Body of pancreas (tissue), 4 donors: ENCODE measurements around the gene MAX. TPM values are rescaled to one million over a fixed set of nuclear protein-coding genes. Genes with fewer than 3 reads are reported as not detected.

Source experiments
- ATAC-seq: fragments of 150-250 bp; one replicate; pipeline ENCODE4 v1.9.1; 2016
- DNase-seq, 4 donors: peaks; one replicate each; pipeline ENCODE4 v3.0.0-alpha.2; 2019
- H3K27ac ChIP-seq, 4 donors: fragments of 200-600 bp; sonication (generic); 1 replicate in 3 of 4; 2 replicates in 1 of 4; pipeline versions ENCODE4 v1.5.1 to v1.6.1; 2016 to 2019; ENCODE audit warnings: mild to moderate bottlenecking in 1 of 4, mixed read lengths in 1 of 4, moderate library complexity in 1 of 4
- H3K27me3 ChIP-seq, 2 donors: fragments of 200-600 bp; sonication (generic); one replicate each; pipeline ENCODE4 v1.6.0; 2016; ENCODE audit warnings: mild to moderate bottlenecking in 1 of 2
- H3K36me3 ChIP-seq, 2 donors: fragments of 200-600 bp; sonication (generic); replicated peaks in 1 of 2; 2 replicates each; pipeline ENCODE4 v1.5.1; 2016; ENCODE audit warnings: low read depth in 2 of 2; ENCODE audit not compliant: insufficient read depth in 1 of 2
- H3K4me1 ChIP-seq: fragments of 200-600 bp; sonication (generic); one replicate; pipeline ENCODE4 v1.6.0; 2016
- H3K4me3 ChIP-seq, 2 donors: fragments of 200-600 bp; sonication (generic); 1 replicate in 1 of 2; 2 replicates in 1 of 2; pipeline ENCODE4 v1.5.1; 2016 to 2019
- H3K9me3 ChIP-seq, 3 donors: fragments of 200-600 bp; sonication (generic); 1 replicate in 2 of 3; 2 replicates in 1 of 3; pipeline ENCODE4 v1.5.1; 2016
- CTCF ChIP-seq, 7 experiments: fragments of 450-650 bp in 4 of 7; fragments of 200-600 bp in 3 of 7; sonication (generic) in 3 of 7; IDR thresholded peaks; one replicate each; pipeline ENCODE4 v1.5.1; 2016 to 2019; ENCODE audit warnings: antibody characterized with exemption in 7 of 7
- POLR2A ChIP-seq, 3 donors: fragments of 450-650 bp; IDR thresholded peaks; one replicate each; pipeline ENCODE4 v1.6.1; 2016; ENCODE audit warnings: antibody characterized with exemption in 3 of 3, mild to moderate bottlenecking in 2 of 3
- WGBS, 2 donors: methylation state at CpG; one replicate each; pipeline ENCODE4 v1.1.5; 2017; 5-methylcytosine and 5-hydroxymethylcytosine counted together
- intact Hi-C: fragments of 100-400 bp; cut with DNase I; formaldehyde crosslinking; loops from one replicate; pipeline ENCODE4 v1.15.1; 2023
- microRNA-seq, 2 donors: library from miRNA; unstranded; fragments of <30 nt; microRNA quantifications; one replicate each; pipeline ENCODE4, GENCODE V29; 2016; ENCODE audit warnings: borderline number of aligned reads in 2 of 2, borderline replicate concordance in 2 of 2
- small RNA-seq: library from RNA; depleted of rRNA; stranded (forward); fragments of <200 nt; gene quantifications from one replicate; pipeline ENCODE3, GENCODE V24; 2016
- total RNA-seq, 2 donors: library from RNA; depleted of rRNA; stranded (reverse); fragments of >200 nt; gene quantifications; one replicate each; pipeline ENCODE4 v1.1.0, GENCODE V29; 2016

Gene MAX
- total RNA-seq, 2 donors from 2014 or later, result 28.8 to 30.0 TPM

GRCh38 chr14:65026526-65026925 lies 75.8 kb downstream of the MAX start:
- no peak for DNase-seq
- Histone ChIP-seq H3K4me3 (no peak overlapping the region), H3K4me1 (no peaks in the 10 kb centered on the region), H3K36me3 (peaks cover 0 to 3% of the 10 kb centered on the region in 2 donors), H3K9me3 (peaks cover 0 to 2% (median 0%) of the 10 kb centered on the region in 3 donors), H3K27ac (no peak overlapping the region), H3K27me3 (no peaks in the 10 kb centered on the region)
- ATAC-seq, result no peak
- intact Hi-C loops, result no loop called here
- TF ChIP-seq CTCF (IDR thresholded peaks at IDR 0.05) (no peak), POLR2A (IDR thresholded peaks at IDR 0.05) (no peak)
- 94 to 99% methylated on average over 9 of the region's 9 CpGs for WGBS, 2 donors

- Histone ChIP-seq H3K4me1 (no peaks in the 10 kb centered on the region), H3K4me3 (no peak overlapping the region), H3K27ac (no peak overlapping the region), H3K9me3 (peaks cover 0 to 2% (median 0%) of the 10 kb centered on the region in 3 donors), H3K27me3 (no peaks in the 10 kb centered on the region), H3K36me3 (peaks cover 0 to 3% of the 10 kb centered on the region in 2 donors)
- intact Hi-C loops, result no loop called here
- ATAC-seq, result no peak
- 88 to 89% methylated on average over 6 of the region's 6 CpGs for WGBS, 2 donors
- DNase-seq, result no peak
- TF ChIP-seq CTCF (IDR thresholded peaks at IDR 0.05) (no peak), POLR2A (IDR thresholded peaks at IDR 0.05) (no peak)
Observed at GRCh38 chr14:65025818-65026217, 76.5 kb downstream of the MAX start.

Small RNA genes lying within 50 kb of the gene (microRNA-seq; reads per million reads assigned to microRNA genes)
- gene MIR4706, result 0 reads per million in 2 donors

Small RNA genes lying within 50 kb of the gene (small RNA-seq; reads per million reads assigned to genes)
- not detected for gene MIR4706
- 0.38 reads per million for gene RNU2-14P

Other genes starting within 250 kb of the MAX start
- 1 to 10 TPM; 3.4 to 8.6 TPM for gene SPTB, start 222.6 kb downstream of the MAX start, total RNA-seq
- 10 to 100 TPM; 29.1 to 43.2 TPM for gene CHURC1, start 188.1 kb downstream of the MAX start, total RNA-seq
- gene GPX2, start 159.8 kb downstream of the MAX start, total RNA-seq, result 10 to 100 TPM; 14.3 to 26.7 TPM
- gene RAB15, start 130.2 kb downstream of the MAX start, total RNA-seq, result 10 to 100 TPM; 10.1 to 19.8 TPM
- 1 to 10 TPM; 6.7 to 8.6 TPM for gene FNTB, start 115.6 kb downstream of the MAX start, total RNA-seq